Measurements from ENCODE around the gene PDK4.

DNA sequence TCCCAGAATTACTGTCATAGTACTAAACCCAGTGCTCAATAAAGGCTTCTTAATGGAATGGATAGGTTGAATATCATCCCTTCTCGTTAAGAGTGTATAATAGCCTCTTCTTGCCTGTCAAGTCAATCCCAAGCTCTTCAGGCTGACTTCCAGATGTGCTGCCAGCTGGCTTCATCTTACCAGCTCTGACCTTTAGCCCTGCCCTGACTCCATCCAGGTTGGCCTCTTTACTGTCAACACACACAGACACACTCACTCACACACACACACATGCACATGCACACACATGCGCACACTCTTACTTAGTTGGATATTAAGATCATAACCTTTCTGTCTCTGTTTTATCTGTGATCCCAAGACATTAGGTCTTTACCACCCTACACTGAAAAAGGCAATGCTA lies 61.5 kb downstream of the PDK4 start:
- TF ChIP-seq, protein P1, sequence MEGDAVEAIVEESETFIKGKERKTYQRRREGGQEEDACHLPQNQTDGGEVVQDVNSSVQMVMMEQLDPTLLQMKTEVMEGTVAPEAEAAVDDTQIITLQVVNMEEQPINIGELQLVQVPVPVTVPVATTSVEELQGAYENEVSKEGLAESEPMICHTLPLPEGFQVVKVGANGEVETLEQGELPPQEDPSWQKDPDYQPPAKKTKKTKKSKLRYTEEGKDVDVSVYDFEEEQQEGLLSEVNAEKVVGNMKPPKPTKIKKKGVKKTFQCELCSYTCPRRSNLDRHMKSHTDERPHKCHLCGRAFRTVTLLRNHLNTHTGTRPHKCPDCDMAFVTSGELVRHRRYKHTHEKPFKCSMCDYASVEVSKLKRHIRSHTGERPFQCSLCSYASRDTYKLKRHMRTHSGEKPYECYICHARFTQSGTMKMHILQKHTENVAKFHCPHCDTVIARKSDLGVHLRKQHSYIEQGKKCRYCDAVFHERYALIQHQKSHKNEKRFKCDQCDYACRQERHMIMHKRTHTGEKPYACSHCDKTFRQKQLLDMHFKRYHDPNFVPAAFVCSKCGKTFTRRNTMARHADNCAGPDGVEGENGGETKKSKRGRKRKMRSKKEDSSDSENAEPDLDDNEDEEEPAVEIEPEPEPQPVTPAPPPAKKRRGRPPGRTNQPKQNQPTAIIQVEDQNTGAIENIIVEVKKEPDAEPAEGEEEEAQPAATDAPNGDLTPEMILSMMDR (IDR thresholded peaks at IDR 0.05; ENCODE audit: borderline replicate concordance, extremely low read depth, low read length, poor library complexity, severe bottlenecking) = no peak
- TF ChIP-seq EZH2 (IDR thresholded peaks at IDR 0.05; ENCODE audit: borderline replicate concordance, low read depth, low read length, severe bottlenecking) = no peak
